Central memory CD4-positive, alpha-beta T cell (primary cell): ENCODE measurements around the gene CLTC.

ENCODE experiments used
- DNase-seq: peaks from one replicate; pipeline ENCODE4 v3.0.0; 2022

The CLTC gene

DNA sequence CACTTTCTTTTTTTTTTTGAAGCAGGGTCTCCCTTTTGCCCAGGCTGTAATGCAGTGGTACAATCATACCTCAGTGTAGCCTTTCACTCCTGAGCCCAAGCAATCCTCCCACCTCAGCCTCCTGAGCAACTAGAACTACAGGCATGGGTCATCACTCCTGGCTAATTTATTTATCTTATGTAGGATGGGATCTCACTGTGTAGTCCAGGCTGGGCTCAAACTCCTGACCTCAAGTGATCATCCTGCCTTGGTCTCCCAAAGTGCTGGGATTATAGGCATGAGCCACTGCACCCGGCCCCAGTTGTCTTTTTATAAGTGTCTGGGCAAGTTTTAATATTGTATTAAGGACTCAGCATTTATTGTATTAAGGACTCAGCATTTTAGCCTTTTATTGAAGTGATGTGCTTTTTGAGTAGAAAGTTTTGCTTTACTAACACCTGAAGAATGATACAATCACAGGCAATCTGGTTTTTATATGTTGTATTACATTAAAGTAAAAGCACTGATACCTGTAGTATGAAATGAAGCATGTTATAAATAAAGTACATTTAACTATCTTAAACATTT, 110.7 kb downstream of the CLTC start:
- DNase-seq = no peak

DNA sequence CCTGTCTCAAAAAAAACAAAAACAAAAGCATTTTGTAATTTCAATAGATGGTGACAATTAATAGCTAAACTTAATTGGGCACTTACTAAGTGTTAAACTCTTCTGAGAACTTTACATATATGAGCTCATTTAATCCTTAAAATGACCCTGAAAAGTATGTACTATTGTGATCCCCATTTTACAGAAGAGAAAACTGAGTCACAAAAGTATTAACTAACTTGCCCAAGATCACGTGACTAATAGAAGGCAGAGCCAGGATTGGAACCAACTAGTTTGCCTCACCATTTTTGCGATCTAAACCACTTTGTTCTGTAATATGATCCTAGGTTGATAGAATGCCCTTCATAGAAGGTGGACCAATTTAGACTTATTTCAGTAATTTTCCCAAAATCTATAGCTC, 114.0 kb downstream of the CLTC start:
- DNase-seq = no peak

DNA sequence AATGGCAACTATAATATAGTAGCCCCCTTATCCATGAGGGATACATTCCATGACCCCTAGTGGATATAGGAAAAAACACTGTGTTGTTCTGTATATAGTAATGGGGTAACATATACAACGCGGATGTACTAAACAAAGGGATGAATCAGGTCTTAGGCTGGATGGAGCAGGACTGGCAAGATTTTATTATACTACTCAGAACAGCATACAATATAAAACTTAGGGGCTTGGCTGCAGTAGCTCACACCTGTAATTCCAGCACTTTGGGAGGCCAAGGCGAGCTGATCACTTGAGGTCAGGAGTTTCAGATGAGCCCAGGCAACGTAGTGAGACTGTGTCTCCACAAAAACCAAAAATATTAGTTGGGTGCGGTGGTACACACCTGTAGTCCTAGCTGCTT, 114.5 kb downstream of the CLTC start:
- no peak for DNase-seq

DNA sequence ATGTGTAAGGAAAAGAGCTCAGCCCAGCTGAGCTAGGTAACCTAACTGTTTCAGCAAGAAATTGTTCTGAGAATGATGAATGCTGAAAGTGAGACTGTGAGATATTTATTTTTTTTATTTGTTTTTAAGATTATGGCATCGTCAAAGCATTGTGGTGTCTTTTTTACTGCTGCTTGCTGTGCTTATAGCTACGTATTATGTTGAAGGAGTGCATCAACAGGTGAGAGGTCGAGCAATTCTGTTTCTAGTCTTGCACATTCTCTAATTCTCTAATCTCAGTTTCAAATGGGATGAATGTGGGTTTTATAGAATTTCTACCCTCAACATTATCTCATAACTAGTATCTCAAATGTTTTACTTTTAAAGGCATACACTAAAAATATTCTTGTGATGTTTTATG, 117.6 kb downstream of the CLTC start:
- DNase-seq = no peak

DNA sequence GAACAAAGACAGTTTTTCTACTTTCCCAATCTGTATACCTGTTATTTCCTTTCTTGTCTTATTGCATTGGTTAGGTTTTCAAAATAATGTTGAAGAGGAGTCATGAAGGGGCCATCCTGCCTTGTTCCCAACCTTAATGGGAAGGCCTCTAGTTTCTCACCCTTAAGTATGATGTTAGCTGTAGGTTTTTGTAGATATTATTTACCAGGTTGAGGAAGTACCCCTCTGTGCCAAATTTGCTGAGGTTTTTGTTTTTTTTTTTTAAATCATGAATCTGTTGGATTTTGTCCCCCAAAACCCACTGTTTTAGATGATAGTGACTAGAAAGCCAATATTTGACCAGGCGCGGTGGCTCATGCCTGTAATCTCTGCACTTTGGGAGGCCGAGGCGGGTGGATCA, 124.1 kb downstream of the CLTC start:
- DNase-seq = no peak

DNA sequence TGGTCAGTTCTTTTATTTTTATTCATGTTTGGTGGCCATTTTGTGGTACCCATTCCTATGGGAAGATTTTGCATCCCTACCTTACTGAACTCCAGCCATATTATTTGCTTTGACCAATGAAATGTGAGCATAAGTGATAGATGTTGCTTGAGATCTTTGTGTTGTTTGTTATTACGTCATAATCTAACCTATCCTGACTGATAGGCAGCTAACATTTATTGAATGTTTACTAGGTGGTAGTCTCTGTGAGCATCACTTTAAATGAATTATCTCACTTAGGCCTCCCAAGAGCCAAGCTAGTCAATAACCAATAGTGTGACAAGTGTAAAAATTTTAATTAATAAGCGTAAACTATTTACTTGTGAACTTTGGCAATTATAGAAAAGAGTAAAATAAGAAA, 125.3 kb downstream of the CLTC start:
- DNase-seq = no peak
